IMR-90 (cell line): ENCODE results near the gene SRSF3. TPM values are rescaled to one million over a fixed set of nuclear protein-coding genes. Genes with fewer than 3 reads are reported as not detected.

Experiments
- ATAC-seq: fragments of 200-7000 bp; cut with Tn5 transposase; 2 replicates; pipeline ENCODE4 v1.9.1; 2020; ENCODE audit warnings: low read depth, mild to moderate bottlenecking, moderate library complexity
- BruUV-seq: library from RNA; stranded (reverse); fragments of 400-500 nt; replicated peaks from 2 replicates; lab custom pipeline; 2021; lab: Mats Ljungman, UMichigan
- CTCF ChIA-PET: fragments of 300-600 bp; formaldehyde crosslinking; extraction: SDS; loops from one replicate; lab custom pipeline; 2021; ENCODE audit warnings: antibody characterized with exemption; lab: Yijun Ruan, JAX
- POLR2A ChIA-PET: fragments of 300-600 bp; sonication (Branson Sonifier 250); formaldehyde crosslinking; loops from one replicate; lab custom pipeline; 2022; ENCODE audit warnings: antibody characterized with exemption; ENCODE audit not compliant: unreplicated experiment; lab: Charles Lee
- DNase-seq: peaks from one replicate; pipeline ENCODE4 v3.0.0; 2013
- H2AFZ ChIP-seq: replicated peaks from 2 replicates; pipeline ENCODE3; 2013; ENCODE audit warnings: low read length, mild to moderate bottlenecking; ENCODE audit not compliant: poor library complexity
- H2AK5ac ChIP-seq: 2 replicates; pipeline ENCODE4 v1.6.1; 2013; ENCODE audit warnings: low read depth, low read length, inconsistent platforms
- H2AK9ac ChIP-seq: replicated peaks from 2 replicates; pipeline ENCODE3; 2013; ENCODE audit warnings: mild to moderate bottlenecking, low read depth, low read length, moderate library complexity; ENCODE audit not compliant: poor library complexity
- H2BK120ac ChIP-seq: 2 replicates; pipeline ENCODE4 v1.6.1; 2013; ENCODE audit warnings: low read depth, low read length, inconsistent platforms
- H2BK15ac ChIP-seq: 3 replicates; pipeline ENCODE4 v1.6.1; 2013; ENCODE audit warnings: low read depth, low read length, inconsistent platforms
- H2BK20ac ChIP-seq: 2 replicates; pipeline ENCODE4 v1.6.1; 2013; ENCODE audit warnings: low read depth, mild to moderate bottlenecking, inconsistent platforms, low read length, moderate library complexity
- H2BK5ac ChIP-seq: 2 replicates; pipeline ENCODE4 v1.6.1; 2013; ENCODE audit warnings: mild to moderate bottlenecking, low read depth, low read length, inconsistent platforms; ENCODE audit not compliant: poor library complexity, severe bottlenecking
- H3K14ac ChIP-seq: replicated peaks from 2 replicates; pipeline ENCODE4 v1.6.1; 2013; ENCODE audit warnings: low read depth, low read length, inconsistent platforms
- H3K18ac ChIP-seq: 2 replicates; pipeline ENCODE4 v1.6.1; 2013; ENCODE audit warnings: low read depth, low read length, control low read depth
- H3K23ac ChIP-seq: 2 replicates; pipeline ENCODE4 v1.6.1; 2013; ENCODE audit warnings: low read depth, low read length, inconsistent platforms
- H3K27ac ChIP-seq: 2 replicates; pipeline ENCODE4 v1.5.1; 2013; ENCODE audit warnings: mild to moderate bottlenecking, control low read depth, low read length; ENCODE audit not compliant: insufficient read depth
- H3K27me3 ChIP-seq: 2 replicates; pipeline ENCODE4 v1.6.1; 2013; ENCODE audit warnings: low read length; ENCODE audit not compliant: control insufficient read depth, insufficient read depth
- H3K36me3 ChIP-seq: 2 replicates; pipeline ENCODE4 v1.6.1; 2013; ENCODE audit warnings: low read length, mixed read lengths; ENCODE audit not compliant: control insufficient read depth, insufficient read depth
- H3K4ac ChIP-seq: 2 replicates; pipeline ENCODE4 v1.6.1; 2013; ENCODE audit warnings: low read depth, low read length, inconsistent platforms
- H3K4me1 ChIP-seq: 2 replicates; pipeline ENCODE4 v1.6.1; 2013; ENCODE audit warnings: low read length, mixed read lengths; ENCODE audit not compliant: control insufficient read depth, insufficient read depth
- H3K4me2 ChIP-seq: 2 replicates; pipeline ENCODE4 v1.6.1; 2013; ENCODE audit warnings: low read depth, mild to moderate bottlenecking, control low read depth, low read length, moderate library complexity
- H3K4me3 ChIP-seq: 2 replicates; pipeline ENCODE4 v1.5.1; 2013; ENCODE audit warnings: low read depth, mild to moderate bottlenecking, control low read depth, low read length, moderate library complexity; ENCODE audit not compliant: insufficient read depth
- H3K56ac ChIP-seq: 2 replicates; pipeline ENCODE4 v1.6.1; 2013; ENCODE audit warnings: low read length, inconsistent platforms; ENCODE audit not compliant: insufficient read depth; ENCODE audit errors: extremely low read depth
- H3K79me1 ChIP-seq, 2 experiments: 2 replicates each; pipeline ENCODE4 v1.6.1; 2013; ENCODE audit warnings: low read length in 2 of 2, inconsistent platforms in 1 of 2, low read depth in 1 of 2
- H3K9ac ChIP-seq: 2 replicates; pipeline ENCODE4 v1.6.1; 2013; ENCODE audit warnings: low read depth, low read length, control low read depth
- H3K9me1 ChIP-seq: 2 replicates; pipeline ENCODE4 v1.6.1; 2013; ENCODE audit warnings: low read length, inconsistent platforms; ENCODE audit not compliant: insufficient read depth
- H3K9me3 ChIP-seq: 2 replicates; pipeline ENCODE4 v1.6.1; 2013; ENCODE audit warnings: low read length; ENCODE audit not compliant: control insufficient read depth, insufficient read depth
- H4K20me1 ChIP-seq: 2 replicates; pipeline ENCODE4 v1.6.1; 2013; ENCODE audit warnings: low read length, inconsistent platforms; ENCODE audit not compliant: insufficient read depth
- H4K5ac ChIP-seq: 2 replicates; pipeline ENCODE4 v1.6.1; 2013; ENCODE audit warnings: mild to moderate bottlenecking, low read depth, low read length, control low read depth
- H4K8ac ChIP-seq, 2 experiments: 2 replicates each; pipeline ENCODE4 v1.6.1; 2013; ENCODE audit warnings: low read depth in 2 of 2, low read length in 2 of 2, control low read depth in 1 of 2, inconsistent platforms in 1 of 2
- H4K91ac ChIP-seq: 2 replicates; pipeline ENCODE4 v1.6.1; 2013; ENCODE audit warnings: low read depth, low read length, inconsistent platforms; ENCODE audit not compliant: insufficient read depth
- BHLHE40 ChIP-seq: fragments of 150-350 bp; IDR thresholded peaks from 2 replicates; pipeline ENCODE4 v1.6.1; 2016; ENCODE audit warnings: mild to moderate bottlenecking, low read depth, low read length
- CHD1 ChIP-seq: IDR thresholded peaks from 2 replicates; pipeline ENCODE4 v1.6.1; 2012; ENCODE audit warnings: low read depth, low read length, improper control_type of control experiment
- ELK1 ChIP-seq: fragments of 150-350 bp; IDR thresholded peaks from 2 replicates; pipeline ENCODE4 v1.6.1; 2016; ENCODE audit warnings: low read depth, mild to moderate bottlenecking, low read length, moderate library complexity, borderline replicate concordance
- MAFK ChIP-seq: IDR thresholded peaks from 2 replicates; pipeline ENCODE4 v1.6.1; 2012; ENCODE audit warnings: low read depth, low read length, improper control_type of control experiment
- MAZ ChIP-seq: IDR thresholded peaks from 2 replicates; pipeline ENCODE4 v1.6.1; 2012; ENCODE audit warnings: low read depth, mild to moderate bottlenecking, low read length, improper control_type of control experiment, moderate library complexity, borderline replicate concordance
- MXI1 ChIP-seq: IDR thresholded peaks from 2 replicates; pipeline ENCODE4 v1.6.1; 2012; ENCODE audit warnings: low read depth, mild to moderate bottlenecking, low read length, moderate library complexity, borderline replicate concordance
- POLR2A ChIP-seq: IDR thresholded peaks from 2 replicates; pipeline ENCODE4 v1.6.1; 2012; ENCODE audit warnings: mild to moderate bottlenecking, low read depth, low read length
- RAD21 ChIP-seq: IDR thresholded peaks from 2 replicates; pipeline ENCODE4 v1.6.1; 2012; ENCODE audit warnings: low read length, improper control_type of control experiment
- RCOR1 ChIP-seq: IDR thresholded peaks from 2 replicates; pipeline ENCODE4 v1.6.1; 2012; ENCODE audit warnings: mild to moderate bottlenecking, low read length, improper control_type of control experiment; ENCODE audit not compliant: insufficient replicate concordance
- RFX5 ChIP-seq: IDR thresholded peaks from 2 replicates; pipeline ENCODE4 v1.8.0; 2012; ENCODE audit warnings: low read depth, mild to moderate bottlenecking, low read length, moderate library complexity
- USF2 ChIP-seq: fragments of 150-350 bp; IDR thresholded peaks from 2 replicates; pipeline ENCODE4 v1.6.1; 2017; ENCODE audit warnings: mild to moderate bottlenecking, antibody characterized with exemption, low read length, low read depth
- WGBS, 2 experiments: methylation state at CpG; one replicate each; pipeline versions ENCODE4 v1.1.5 to v1.1.7; 2013; ENCODE audit warnings: missing lambda C conversion rate in 2 of 2; ENCODE audit not compliant: insufficient read length in 1 of 2; ENCODE audit errors: extremely low coverage in 2 of 2; 5-methylcytosine and 5-hydroxymethylcytosine counted together
- dilution Hi-C: fragments of 300-500 bp; cut with HindIII; formaldehyde crosslinking; loops from one replicate; pipeline ENCODE4 v1.14.3; 2018; ENCODE audit warnings: low sequenced_read_pairs; ENCODE audit not compliant: unreplicated experiment
- in situ Hi-C: fragments of 300-500 bp; cut with MboI; formaldehyde crosslinking; loops from 3 replicates; pipeline ENCODE4 v1.14.3; 2019; ENCODE audit warnings: low sequenced_read_pairs, inconsistent platforms, mixed read lengths
- intact Hi-C: fragments of 100-400 bp; cut with micrococcal nuclease; formaldehyde crosslinking; loops from 2 replicates; pipeline ENCODE4 v1.10.0; 2022
- polyA plus RNA-seq, 3 experiments: library from polyadenylated mRNA; depleted of rRNA; stranded (reverse); fragments of >200 nt; gene quantifications; 2 replicates each; pipeline ENCODE4 v1.2.3, GENCODE V29; 2012; ENCODE audit warnings: low replicate concordance in 1 of 3
- total RNA-seq: library from RNA; depleted of rRNA; stranded (reverse); fragments of >200 nt; gene quantifications from 2 replicates; pipeline ENCODE4 v1.2.3, GENCODE V29; 2012

SRSF3 gene
- total and polyA plus RNA-seq, 2 of the 4 experiments (the other 2 are of a cell fraction), result 237 to 297 TPM

DNA sequence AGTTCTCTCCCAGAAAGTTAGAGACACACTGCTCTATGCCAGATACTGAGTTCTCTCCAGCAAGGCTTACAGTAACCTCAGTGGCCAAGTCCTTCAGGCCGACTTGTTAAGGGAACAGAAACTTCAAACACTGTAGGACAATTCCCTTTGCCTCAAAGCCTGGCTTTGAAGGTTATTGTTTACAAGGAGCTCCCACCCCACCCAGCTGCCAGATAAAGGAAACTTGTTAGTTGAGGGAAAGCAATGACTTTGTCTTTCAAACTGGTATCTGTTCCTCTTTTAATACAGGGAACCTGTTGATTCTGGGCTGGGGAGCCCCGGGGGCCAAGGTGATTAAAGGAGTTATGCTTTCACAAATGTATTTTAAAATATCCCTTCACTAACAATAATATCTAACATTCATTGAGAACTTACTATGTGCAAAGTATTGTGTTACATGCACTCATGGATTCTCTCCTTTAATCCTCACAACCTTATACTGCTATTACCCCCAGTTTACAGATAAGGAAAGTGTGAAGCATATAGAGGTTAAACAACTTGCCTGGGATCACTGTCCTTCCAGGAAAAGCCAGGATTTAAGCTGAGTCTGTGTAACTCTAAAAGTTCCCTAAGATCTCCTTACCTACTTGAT lies 56.8 kb downstream of the SRSF3 start:
- DNase-seq (no peak), ATAC-seq (no peak; the same call in 1 of the 2 replicates)
- no peaks in the 10 kb centered on the region for H3K79me1 ChIP-seq
- H3K14ac ChIP-seq, result peak overlapping the region; percentile 10; the same call in 1 of the 2 replicates
- no peak overlapping the region for H3K9ac ChIP-seq
- POLR2A ChIA-PET, result interaction anchor here (0.8 kb wide), 1 partner anchor 28 kb away, joined by 3 read pairs; the partner anchor contains the start of gene CDKN1A
- no peak overlapping the region for H2BK120ac ChIP-seq
- H3K9me3 ChIP-seq, result no peaks in the 10 kb centered on the region
- WGBS, 2 experiments, result no CpG with 5 or more reads among the region's 2 CpGs
- H3K27ac ChIP-seq, result no peak overlapping the region
- H3K9me1 ChIP-seq, result no peaks in the 10 kb centered on the region
- no peak overlapping the region for H3K18ac ChIP-seq
- no TSS peak for BruUV-seq
- H2BK5ac ChIP-seq, result no peak overlapping the region
- no peaks in the 10 kb centered on the region for H4K20me1 ChIP-seq
- no peak overlapping the region for H2AFZ ChIP-seq
- no peak overlapping the region for H2AK9ac ChIP-seq
- H4K5ac ChIP-seq, result no peak overlapping the region
- no peak overlapping the region for H3K4me3 ChIP-seq
- H3K4me1 ChIP-seq, result 0 out of 2 replicates have a peak, but pooled peaks cover 2% of the 10 kb centered on the region
- no peak overlapping the region for H2AK5ac ChIP-seq
- H3K36me3 ChIP-seq, result no peaks in the 10 kb centered on the region
- H3K4ac ChIP-seq, result no peak overlapping the region
- intact Hi-C loops, result no loop called here
- dilution Hi-C loops, result no loop called here
- in situ Hi-C loops, result no loop called here
- peaks cover 11% of the 10 kb centered on the region for H3K27me3 ChIP-seq
- H4K91ac ChIP-seq, result no peak overlapping the region
- CTCF ChIA-PET, result interaction anchor here (0.6 kb wide), 1 partner anchor 337 kb away, joined by 3 read pairs; no protein-coding TSS in a partner anchor
- H2BK20ac ChIP-seq, result no peak overlapping the region
- TF ChIP-seq RCOR1 (no peak), POLR2A (no peak), MAZ (no peak), USF2 (no peak), CHD1 (no peak), BHLHE40 (no peak), RFX5 (no peak), MAFK (no peak), ELK1 (no peak), MXI1 (no peak), RAD21 (no peak)
- H3K23ac ChIP-seq, result 0 out of 2 replicates have a peak overlapping the region, but pooled peaks have one; percentile 45
- H3K56ac ChIP-seq, result no peak overlapping the region
- no peak overlapping the region for H3K4me2 ChIP-seq
- H2BK15ac ChIP-seq, result no peak overlapping the region
- H4K8ac ChIP-seq, result no peak overlapping the region
